Right lobe of liver (tissue), 6 donors: ENCODE results near the gene ELF3. TPM values are rescaled to one million over a fixed set of nuclear protein-coding genes. Genes with fewer than 3 reads are reported as not detected.

ENCODE experiments used
- ATAC-seq, 4 donors: fragments of 200-7000 bp; cut with Tn5 transposase; one replicate each; pipeline ENCODE4 v1.9.1; 2020; ENCODE audit warnings: mild to moderate bottlenecking in 4 of 4, moderate library complexity in 4 of 4
- DNase-seq, 3 donors: peaks; one replicate each; pipeline ENCODE4 v3.0.0-alpha.2; 2020
- H3K27ac ChIP-seq, 3 donors: fragments of 200-600 bp; one replicate each; pipeline ENCODE4 v1.8.0; 2022
- H3K27me3 ChIP-seq, 2 donors: fragments of 200-600 bp; one replicate each; pipeline ENCODE4 v1.8.0; 2022
- H3K36me3 ChIP-seq, 4 donors: fragments of 200-600 bp; sonication (generic) in 1 of 4; one replicate each; pipeline versions ENCODE4 v1.5.1 to v1.8.0; 2017 to 2022; ENCODE audit warnings: control low read depth in 1 of 4
- H3K4me1 ChIP-seq, 4 donors: fragments of 200-600 bp; sonication (generic) in 1 of 4; one replicate each; pipeline versions ENCODE4 v1.5.1 to v1.8.0; 2017 to 2022; ENCODE audit warnings: control low read depth in 1 of 4
- H3K4me3 ChIP-seq, 3 donors: fragments of 200-600 bp; one replicate each; pipeline ENCODE4 v1.8.0; 2022
- H3K9me3 ChIP-seq, 4 donors: fragments of 200-600 bp; sonication (generic) in 1 of 4; one replicate each; pipeline versions ENCODE4 v1.5.1 to v1.8.0; 2017 to 2022; ENCODE audit warnings: control low read depth in 1 of 4
- POLR2A ChIP-seq: fragments of 450-650 bp; IDR thresholded peaks from one replicate; pipeline ENCODE4 v1.6.1; 2017; ENCODE audit warnings: antibody characterized with exemption, mild to moderate bottlenecking
- WGBS: methylation state at CpG from one replicate; pipeline ENCODE4 v1.1.6; 2018; ENCODE audit warnings: low coverage, low lambda C conversion rate; ENCODE audit not compliant: insufficient coverage; ENCODE audit errors: missing lambda C conversion rate; 5-methylcytosine and 5-hydroxymethylcytosine counted together
- intact Hi-C, 2 donors: fragments of 100-400 bp; cut with DNase I; formaldehyde crosslinking; loops; one replicate each; pipeline versions ENCODE4 v1.11.2 to v1.14.1; 2022
- total RNA-seq, 6 experiments: library from RNA; depleted of rRNA in 2 of 6; stranded (reverse); fragments of >200 nt in 2 of 6; fragmentation: NEBNext Ultra II Directional in 3 of 6; extraction: Animal tissue kit (Norgen Biotek cat#: 25700) in 3 of 6; gene quantifications; one replicate each; pipeline versions ENCODE4 v1.1.0 to v1.2.4, GENCODE V29; 2016 to 2023
- TF ChIP-seq, protein P1 (sequence below), 4 donors: fragments of 200-600 bp in 3 of 4; fragments of 450-650 bp in 1 of 4; IDR thresholded peaks; one replicate each; pipeline versions ENCODE4 v1.5.1 to v1.8.0; 2016 to 2022; ENCODE audit warnings: antibody characterized with exemption in 4 of 4, mild to moderate bottlenecking in 2 of 4
- donor health status: DM: no; HTN: yes; CAD: no.
- donor health status: DM: no; HTN: no; CAD: no.
- donor health status: DM: no; HTN: no; CAD: no.
- donor health status: DM: no; HTN: yes; CAD: no.
- donor health status: DM: no; HTN: yes; CAD: no.

Gene ELF3
- total RNA-seq, 6 experiments from 2014 or later = 12.6 to 266 (median 57.8) TPM

DNA sequence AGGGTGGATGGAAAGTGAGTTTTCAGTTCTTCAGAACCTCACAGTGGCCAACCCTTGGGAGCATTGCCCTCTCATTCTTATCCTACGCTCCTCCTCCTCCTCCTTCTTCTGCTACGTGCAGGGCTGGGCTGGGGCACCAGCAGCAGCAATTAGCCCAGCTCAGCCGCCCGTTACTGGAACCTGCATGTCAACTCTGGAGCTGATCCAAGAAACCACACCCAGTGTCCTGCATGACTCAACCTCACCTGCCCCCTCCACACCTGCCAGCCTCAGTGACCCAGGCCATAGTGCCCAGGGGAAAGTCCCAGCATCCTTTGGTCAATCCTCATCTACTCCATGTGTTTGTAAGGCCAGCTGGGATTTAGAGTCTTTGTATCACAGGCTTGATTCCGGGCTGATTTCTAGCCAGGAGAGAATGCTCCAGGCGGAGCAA, 12.6 kb downstream of the ELF3 start:
- H3K27me3 ChIP-seq = no peaks in the 10 kb centered on the region
- no peak overlapping the region for H3K4me3 ChIP-seq
- 35% methylated on average over 2 of the region's 6 CpGs for WGBS
- ATAC-seq (peak; percentile 29 to 68 (median 42)), DNase-seq (peak in 2 of 3 donors; percentile 76 to 84)
- H3K27ac ChIP-seq = no peak overlapping the region
- intact Hi-C loops = no loop called here
- H3K4me1 ChIP-seq = peaks cover 0 to 19% (median 6%) of the 10 kb centered on the region in 4 donors
- H3K36me3 ChIP-seq = no peaks in the 10 kb centered on the region
- TF ChIP-seq, protein P1, sequence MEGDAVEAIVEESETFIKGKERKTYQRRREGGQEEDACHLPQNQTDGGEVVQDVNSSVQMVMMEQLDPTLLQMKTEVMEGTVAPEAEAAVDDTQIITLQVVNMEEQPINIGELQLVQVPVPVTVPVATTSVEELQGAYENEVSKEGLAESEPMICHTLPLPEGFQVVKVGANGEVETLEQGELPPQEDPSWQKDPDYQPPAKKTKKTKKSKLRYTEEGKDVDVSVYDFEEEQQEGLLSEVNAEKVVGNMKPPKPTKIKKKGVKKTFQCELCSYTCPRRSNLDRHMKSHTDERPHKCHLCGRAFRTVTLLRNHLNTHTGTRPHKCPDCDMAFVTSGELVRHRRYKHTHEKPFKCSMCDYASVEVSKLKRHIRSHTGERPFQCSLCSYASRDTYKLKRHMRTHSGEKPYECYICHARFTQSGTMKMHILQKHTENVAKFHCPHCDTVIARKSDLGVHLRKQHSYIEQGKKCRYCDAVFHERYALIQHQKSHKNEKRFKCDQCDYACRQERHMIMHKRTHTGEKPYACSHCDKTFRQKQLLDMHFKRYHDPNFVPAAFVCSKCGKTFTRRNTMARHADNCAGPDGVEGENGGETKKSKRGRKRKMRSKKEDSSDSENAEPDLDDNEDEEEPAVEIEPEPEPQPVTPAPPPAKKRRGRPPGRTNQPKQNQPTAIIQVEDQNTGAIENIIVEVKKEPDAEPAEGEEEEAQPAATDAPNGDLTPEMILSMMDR (IDR thresholded peaks at IDR 0.05) = no peak
- TF ChIP-seq POLR2A = no peak
- H3K9me3 ChIP-seq = no peaks in the 10 kb centered on the region

DNA sequence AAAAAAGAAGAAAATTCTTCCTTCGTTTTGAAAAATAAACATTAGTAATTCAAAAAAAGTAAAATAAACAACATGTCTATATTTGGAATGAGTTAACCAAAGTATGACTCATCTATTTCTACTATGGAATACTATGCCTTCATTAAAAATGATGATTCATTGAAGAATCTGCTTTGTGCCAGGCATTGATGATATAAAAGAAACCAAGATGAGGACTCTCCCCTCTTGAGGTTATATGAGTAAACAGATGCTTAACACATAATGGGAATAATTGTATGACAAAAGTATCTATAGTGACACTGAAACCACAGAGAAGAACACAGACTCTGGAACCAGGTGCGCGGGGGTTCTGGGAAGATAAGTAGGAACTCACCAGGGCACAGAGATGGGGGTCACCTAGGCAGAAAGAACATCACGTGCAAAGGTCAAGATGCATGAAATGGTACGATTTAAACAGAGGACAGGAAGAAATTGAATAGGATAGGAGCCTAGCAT, 18.8 kb downstream of the ELF3 start:
- H3K27me3 ChIP-seq = no peaks in the 10 kb centered on the region
- peak in 1 of 4 donors; percentile 13 for ATAC-seq
- no peak overlapping the region for H3K4me3 ChIP-seq
- H3K4me1 ChIP-seq = peaks cover 0 to 24% (median 6%) of the 10 kb centered on the region in 4 donors
- H3K36me3 ChIP-seq = no peaks in the 10 kb centered on the region
- no peak for TF ChIP-seq POLR2A
- TF ChIP-seq, protein P1 (IDR thresholded peaks at IDR 0.05) = no peak
- intact Hi-C loops = no loop called here
- no peaks in the 10 kb centered on the region for H3K9me3 ChIP-seq
- H3K27ac ChIP-seq = no peak overlapping the region
- WGBS = 68% methylated on average over 5 of the region's 5 CpGs
- no peak for DNase-seq

DNA sequence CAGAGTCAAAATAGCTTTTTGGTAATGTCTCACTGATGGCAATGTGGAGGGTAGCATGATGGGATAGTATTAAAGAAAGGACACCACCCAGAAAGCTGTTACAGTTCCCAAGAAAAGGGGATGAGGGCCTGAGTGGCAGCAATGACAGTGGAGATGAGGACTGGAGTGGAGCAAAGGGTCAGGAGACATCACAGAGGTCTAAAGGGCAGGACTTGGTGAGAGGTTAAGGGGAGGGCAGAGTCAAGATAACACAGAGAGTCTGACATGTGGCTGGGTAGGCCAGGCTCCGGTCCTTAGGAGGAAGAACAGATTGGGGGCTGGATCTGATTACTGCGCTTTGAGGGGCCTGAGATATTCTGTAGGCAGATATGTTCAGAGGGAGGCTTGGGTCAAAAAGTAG, 19.3 kb downstream of the ELF3 start:
- H3K36me3 ChIP-seq = no peaks in the 10 kb centered on the region
- no peak for ATAC-seq
- H3K4me3 ChIP-seq = no peak overlapping the region
- H3K9me3 ChIP-seq = no peaks in the 10 kb centered on the region
- DNase-seq = no peak
- TF ChIP-seq, protein P1 (IDR thresholded peaks at IDR 0.05) = no peak
- no peak for TF ChIP-seq POLR2A
- H3K27me3 ChIP-seq = no peaks in the 10 kb centered on the region
- no peak overlapping the region for H3K27ac ChIP-seq
- H3K4me1 ChIP-seq = peaks cover 0 to 28% (median 8%) of the 10 kb centered on the region in 4 donors
- WGBS = 94% methylated on average over 2 of the region's 2 CpGs
- intact Hi-C loops = no loop called here

DNA sequence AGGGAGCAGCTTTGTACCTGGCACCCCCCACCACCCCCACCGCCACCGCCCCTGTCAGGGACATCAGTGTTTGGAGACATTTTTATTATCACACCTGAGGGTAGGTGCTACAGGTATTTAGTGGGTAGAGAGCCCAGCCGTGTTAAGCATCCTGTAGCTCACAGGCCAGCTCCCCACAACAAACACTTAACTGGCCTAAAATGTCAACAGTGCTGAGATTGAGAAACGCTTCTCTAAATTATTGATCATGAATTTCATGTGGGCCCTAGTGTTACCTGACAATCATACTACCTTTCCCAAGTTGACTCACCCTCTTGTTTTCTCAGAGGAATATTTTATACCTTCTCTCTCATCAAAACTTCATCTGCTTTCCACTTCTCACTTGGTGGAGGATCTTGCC, 21.4 kb downstream of the ELF3 start:
- Histone ChIP-seq H3K9me3 (no peaks in the 10 kb centered on the region), H3K27ac (peak overlapping the region; percentile 35 to 76 (median 58)), H3K36me3 (no peaks in the 10 kb centered on the region), H3K27me3 (no peaks in the 10 kb centered on the region), H3K4me1 (peaks cover 0 to 38% (median 11%) of the 10 kb centered on the region in 4 donors), H3K4me3 (no peak overlapping the region)
- intact Hi-C loops = no loop called here
- peak; percentile 58 to 63 (median 60) for ATAC-seq
- WGBS = 33% methylated on average over 4 of the region's 4 CpGs
- TF ChIP-seq, protein P1 (IDR thresholded peaks at IDR 0.05) = no peak
- no peak for TF ChIP-seq POLR2A
- DNase-seq = no peak
